HG03175 (cell line): ENCODE data around the gene CASQ2.
A peak's percentile ranks its signal among the peaks of the same experiment; 100 is the strongest.
"Not testable (repeated sequence)": the region's sequence is repeated elsewhere in the genome, so short reads cannot be mapped to it uniquely, and the experiment has no call there.

Experiments
- ATAC-seq: cut with Tn5 transposase; IDR thresholded peaks from one replicate; pipeline ENCODE4 v1.9.1; 2021; ENCODE audit warnings: mild to moderate bottlenecking, moderate library complexity; ENCODE audit not compliant: unreplicated experiment

CASQ2 gene

GRCh38 chr1:115781343-115781742 lies 12.8 kb upstream of the CASQ2 start:
- ATAC-seq: no peak

DNA sequence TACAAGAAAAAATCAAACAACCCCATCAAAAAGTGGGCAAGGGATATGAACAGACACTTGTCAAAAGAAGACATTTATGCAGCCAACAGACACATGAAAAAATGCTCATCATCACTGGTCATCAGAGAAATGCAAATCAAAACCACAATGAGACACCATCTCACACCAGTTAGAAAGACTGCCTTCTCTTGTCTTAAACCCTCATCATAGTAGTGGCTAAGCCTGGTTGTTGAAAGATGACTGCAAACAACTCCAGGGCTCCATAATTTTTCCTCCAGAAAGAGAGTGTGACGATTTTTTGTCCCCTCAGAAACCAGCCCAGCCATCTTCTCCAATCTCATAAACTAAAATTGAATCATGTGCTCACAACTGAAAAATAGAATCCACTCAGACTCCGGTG lies 12.1 kb upstream of the CASQ2 start:
- not testable (repeated sequence) for ATAC-seq

DNA sequence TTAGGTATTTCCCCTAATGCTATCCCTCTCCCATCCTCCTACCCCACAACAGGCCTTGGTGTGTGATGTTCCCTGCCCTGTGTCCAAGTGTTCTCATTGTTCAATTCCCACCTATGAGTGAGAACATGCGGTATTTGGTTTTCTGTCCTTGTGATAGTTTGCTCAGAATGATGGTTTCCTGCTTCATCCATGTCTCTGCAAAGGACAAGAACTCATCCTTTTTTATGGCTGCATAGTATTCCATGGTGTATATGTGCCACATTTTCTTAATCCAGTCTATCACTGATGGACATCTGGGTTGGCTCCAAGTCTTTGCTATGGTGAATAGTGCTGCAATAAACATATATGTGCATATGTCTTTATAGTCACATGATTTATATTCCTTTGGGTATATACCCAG lies 10.6 kb upstream of the CASQ2 start:
- ATAC-seq: not testable (repeated sequence)

- ATAC-seq: peak; percentile 76
Observed at GRCh38 chr1:115771847-115772457, 3.4 kb upstream of the CASQ2 start.

GRCh38 chr1:115771094-115771846 lies 2.8 kb upstream of the CASQ2 start:
- no peak for ATAC-seq

DNA sequence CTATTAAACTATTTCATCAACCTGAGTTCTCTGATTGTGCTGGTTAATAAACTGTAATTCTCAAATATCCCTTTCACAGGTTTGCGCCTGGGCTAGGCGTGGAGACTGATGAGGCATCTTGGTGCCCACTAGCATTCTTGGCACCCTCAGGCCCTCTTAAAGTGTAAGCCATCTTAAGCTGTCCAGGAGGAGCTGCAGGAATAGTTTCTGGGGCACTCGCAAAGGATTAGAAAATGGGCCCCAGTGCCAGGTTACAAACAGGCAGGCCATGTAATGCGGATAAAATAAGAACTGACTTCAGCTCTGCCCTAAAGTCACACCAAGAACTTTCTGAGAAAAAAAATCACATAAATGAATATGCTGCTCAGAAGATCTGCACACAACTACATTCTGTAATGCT lies 1.1 kb downstream of the CASQ2 start:
- no peak for ATAC-seq

DNA sequence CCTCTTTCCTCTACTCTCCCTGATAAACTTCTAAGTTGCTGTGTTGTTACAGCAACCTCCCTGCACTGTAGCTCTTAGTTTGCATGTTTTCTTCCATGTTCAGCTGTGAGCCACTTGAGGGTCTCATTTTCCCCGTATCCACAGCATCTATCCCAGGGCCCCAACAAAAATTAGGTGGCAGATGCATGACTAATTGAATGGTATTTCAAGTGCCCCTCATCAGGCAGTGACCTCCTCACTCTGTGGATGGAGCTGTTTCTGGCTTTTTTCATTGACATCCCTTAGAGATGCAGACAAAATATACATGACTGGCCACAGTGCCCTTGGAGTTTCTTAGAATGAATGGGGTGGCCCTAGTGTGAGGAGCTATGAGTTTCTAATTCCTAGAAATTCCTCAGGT lies 3.4 kb downstream of the CASQ2 start:
- no peak for ATAC-seq

DNA sequence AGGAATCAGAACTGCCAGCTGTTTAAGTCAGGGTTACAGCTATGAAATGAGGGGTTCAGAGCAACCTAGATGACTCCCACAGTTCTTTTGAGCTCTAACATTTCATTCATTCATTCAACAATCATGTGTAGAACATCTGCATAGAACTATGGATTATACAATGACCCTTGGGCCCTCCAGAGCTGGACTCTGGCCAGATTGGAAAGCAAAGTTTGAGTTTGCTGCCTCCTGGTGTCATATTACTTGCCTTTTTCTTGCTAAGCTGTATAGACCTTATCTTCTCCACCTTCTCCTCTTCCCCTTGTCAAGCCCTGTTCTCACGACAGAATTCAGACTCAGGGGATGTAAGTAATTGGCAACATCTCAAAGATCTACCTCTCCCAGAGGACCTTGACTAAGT lies 4.0 kb downstream of the CASQ2 start:
- no peak for ATAC-seq

DNA sequence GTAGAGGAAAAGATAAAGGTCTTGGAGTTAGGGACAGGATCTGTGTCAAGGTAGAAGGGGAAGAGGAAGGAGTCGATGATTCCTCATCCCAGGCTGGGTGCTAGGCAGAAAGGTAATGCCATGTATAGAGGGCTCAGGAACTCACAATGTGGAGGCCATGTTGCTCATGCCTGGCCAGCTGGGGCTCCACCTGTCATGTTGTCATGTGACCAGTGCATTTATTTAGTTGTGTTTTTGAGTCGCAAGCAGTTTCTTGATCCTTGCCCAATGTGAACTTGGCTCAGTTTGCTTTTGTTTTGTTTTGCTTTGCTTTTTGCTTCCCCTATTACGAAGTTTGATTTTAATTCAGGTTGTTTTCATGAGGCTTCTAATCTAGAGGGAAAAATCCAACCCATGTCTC lies 5.7 kb downstream of the CASQ2 start:
- ATAC-seq: no peak

DNA sequence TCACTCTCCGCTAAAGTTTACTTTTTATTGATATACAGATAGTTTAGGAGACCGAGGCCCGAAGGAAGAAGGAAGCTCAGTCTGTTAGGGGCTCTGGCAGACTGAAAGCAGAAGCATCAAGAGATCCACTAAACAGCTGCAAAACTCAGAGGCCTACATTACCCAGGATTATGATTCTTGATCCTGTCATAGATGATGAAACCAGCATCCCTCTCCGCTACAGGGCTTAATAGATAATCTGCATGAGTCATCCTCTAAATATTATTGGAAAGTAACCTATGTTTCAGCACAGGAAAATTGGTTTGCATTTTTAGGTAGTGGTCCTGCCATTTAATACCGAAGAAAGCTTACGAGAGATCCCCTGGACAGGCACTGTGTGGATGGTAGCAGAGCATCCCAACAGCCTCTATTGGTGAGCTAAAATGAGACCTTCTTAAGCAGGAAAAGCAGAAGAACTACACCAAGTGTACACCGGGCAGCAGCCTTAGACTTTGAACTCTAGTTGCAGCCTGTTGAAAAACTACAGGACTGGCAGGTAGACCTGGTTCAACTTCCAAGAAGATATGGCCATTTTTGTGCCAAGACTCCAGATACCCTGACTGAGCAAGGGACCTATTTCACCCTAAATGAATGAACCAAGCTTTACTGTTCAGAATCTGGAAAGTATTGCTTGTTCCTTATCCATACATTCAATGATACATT lies 6.8 kb downstream of the CASQ2 start:
- ATAC-seq: no peak

DNA sequence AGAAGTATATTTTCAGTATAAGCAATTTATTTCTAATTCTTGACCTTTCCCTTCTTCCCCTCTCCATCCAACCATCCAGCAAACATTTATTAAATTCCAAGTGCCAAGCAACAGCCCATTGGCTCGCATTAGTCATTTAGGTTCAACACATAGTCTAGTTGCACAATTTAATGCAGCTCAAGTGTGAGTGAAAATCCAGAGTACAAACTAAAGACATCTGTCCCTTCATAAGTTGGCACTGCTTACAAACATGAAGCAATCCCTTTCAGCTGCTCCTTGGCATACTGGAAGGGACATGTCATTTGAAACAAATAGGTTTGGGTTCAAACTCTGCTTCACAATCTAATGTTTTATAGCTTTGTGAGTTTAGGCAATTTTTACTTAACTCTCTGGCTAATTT lies 10.7 kb downstream of the CASQ2 start:
- no peak for ATAC-seq

DNA sequence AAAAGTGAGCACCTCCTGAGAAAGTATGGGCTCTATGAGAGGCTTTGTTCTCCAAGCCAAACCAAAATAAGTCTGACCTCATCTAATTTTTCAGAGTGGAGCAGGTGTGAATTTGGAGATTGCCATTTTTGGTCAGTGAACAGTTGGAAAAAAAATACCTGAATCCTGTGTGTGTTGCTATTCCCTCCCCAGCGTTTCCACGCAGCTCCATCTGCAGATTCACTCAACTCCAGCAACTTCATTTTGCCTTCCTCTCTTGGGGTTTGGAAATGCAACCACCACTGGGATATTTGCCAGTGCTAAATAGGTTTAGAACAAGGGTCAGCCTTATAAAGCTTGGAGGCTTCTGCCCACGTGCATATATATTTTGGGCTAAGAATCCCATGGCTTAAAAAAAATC lies 11.2 kb downstream of the CASQ2 start:
- no peak for ATAC-seq

- no peak for ATAC-seq
Observed at GRCh38 chr1:115755456-115756370, 12.8 kb downstream of the CASQ2 start.

DNA sequence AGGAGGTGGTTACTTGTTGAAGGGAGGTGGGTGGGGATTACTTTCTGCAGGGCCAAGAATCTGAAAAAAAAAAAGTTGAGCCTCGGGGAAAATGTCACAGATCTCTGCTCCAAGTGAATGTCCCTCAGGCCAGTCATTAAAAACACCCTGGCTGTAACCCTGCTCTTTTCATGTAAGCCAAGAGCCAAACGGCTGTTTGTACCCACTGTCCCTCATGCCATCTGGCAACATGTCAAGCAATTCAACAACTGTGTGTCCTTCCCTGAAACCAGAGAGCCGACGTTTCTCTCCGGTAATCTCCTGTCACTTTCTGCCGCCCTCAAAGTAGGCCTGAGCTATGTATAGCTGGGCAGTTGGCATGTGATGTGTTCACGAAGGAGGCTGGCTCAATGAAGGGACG lies 14.7 kb downstream of the CASQ2 start:
- no peak for ATAC-seq

DNA sequence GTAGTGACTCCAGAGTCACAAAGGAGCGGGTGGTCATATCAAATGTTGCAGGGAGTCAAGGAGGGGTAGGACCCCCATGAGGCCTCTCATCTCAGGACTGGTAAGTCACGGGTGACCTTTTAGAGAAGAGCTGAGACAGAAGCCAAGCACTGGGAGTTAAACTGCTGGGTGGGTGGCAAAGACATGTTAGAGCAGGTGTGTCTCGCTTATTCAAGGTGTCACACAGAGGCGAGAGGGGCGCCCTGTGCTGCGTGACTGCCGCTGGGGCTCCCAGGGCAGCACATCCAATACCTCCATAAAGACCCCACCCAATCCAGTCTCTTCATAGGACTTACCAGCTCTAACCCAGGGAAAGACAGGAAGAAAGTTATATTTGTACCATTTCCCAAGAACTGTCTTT lies 15.2 kb downstream of the CASQ2 start:
- no peak for ATAC-seq

- no peak for ATAC-seq
Observed at GRCh38 chr1:115748401-115749150, 19.9 kb downstream of the CASQ2 start.

- ATAC-seq: no peak
Observed at GRCh38 chr1:115746021-115746690, 22.4 kb downstream of the CASQ2 start.

DNA sequence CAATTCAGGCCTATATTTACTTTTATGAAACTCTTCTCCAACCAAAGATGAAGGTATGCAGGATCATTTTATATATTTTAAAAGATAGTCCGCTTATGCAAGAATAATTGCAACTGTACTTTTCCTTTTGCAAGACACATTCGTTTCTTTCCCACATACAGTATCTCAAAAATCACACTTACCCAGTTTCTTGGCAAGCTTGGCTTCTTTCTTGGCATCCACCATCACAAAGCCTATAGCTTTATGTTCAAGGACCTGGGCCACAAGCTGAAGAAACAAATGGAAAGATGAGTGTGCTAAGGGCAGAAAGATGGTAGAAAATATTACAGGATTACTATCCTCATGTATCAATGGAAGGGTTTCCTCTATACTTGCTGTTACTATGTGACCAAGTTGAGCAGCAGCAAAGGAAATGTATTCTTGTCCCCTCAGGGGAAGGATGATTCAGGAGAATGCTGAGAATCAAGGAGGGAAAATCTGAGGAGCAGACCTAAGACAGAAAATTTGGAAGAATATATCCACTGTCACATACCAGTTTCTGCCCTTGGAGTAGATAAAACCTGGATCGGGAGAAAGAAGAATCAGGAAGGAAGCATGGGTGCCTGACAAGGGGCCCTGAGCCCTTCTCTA lies 23.8 kb downstream of the CASQ2 start:
- no peak for ATAC-seq

DNA sequence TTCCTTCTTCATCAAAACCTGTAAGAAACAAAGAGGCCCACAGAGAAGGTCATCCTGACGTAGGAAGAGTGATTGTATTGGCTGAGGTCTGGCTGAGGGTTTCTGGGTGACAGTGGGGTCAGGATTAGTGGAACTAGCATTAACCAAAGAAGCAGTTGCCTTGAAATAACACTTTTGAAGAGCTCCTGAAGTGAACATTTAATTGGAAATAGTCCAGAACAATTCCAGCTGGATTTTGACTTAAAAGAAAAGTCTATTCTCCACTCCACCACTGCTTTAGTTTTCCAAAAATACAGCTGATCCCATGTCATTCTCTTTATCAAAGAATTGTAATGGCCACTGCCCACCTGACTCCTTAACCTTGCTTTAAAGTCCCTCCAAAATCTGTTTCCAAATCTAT lies 27.7 kb downstream of the CASQ2 start:
- no peak for ATAC-seq
